ENCODE measurements around the gene FBLL1. TPM values are rescaled to one million over a fixed set of nuclear protein-coding genes. Genes with fewer than 3 reads are reported as not detected.

Gene FBLL1
- total and polyA plus RNA-seq, 2 donors (not counting 3 experiments of a cell fraction or from before 2014, with no cell fraction given), result 0.44 to 2.5 TPM

DNA sequence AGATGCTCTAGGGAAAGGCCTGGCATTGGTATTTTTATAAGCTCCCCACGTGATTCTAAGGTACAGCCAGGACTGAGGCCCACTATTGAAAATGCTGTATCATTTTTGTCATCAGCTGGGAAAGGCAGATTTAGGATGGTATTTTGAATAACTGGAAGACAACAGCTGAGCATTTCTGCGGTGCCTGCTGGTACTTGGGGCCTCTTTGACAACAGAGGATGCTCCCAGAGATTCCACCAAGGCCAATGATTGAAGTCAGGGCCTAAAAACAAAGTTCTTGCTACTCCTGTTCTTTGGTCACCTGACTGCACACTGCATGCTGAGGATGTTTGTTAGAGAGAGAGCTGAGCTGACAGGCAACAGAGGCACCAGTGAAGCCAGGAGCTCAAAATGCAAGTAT is 8.1 kb downstream of the FBLL1 start:
- dilution Hi-C loops (cut with MboI; ENCODE audit: extremely low pct_ligation_motif_present, low sequenced_read_pairs), result no loop called here
- H2AFZ ChIP-seq (ENCODE audit: low read depth, low read length), result no peak overlapping the region
- no peak for DNase-seq (ENCODE audit: low read depth, low spot score)
- no peaks in the 10 kb centered on the region for H3K36me3 ChIP-seq (ENCODE audit: control insufficient read depth in 2 of 2, extremely low read depth in 1 of 2, insufficient read depth in 2 of 2, low read length in 2 of 2)
- no TSS peak for BruUV-seq (replicated peaks)
- H4K20me1 ChIP-seq (replicated peaks; ENCODE audit: control insufficient read depth, extremely low read depth, insufficient read depth, low read length), result no peaks in the 10 kb centered on the region
- CTCF ChIA-PET, result no interaction called here
- no peaks in the 10 kb centered on the region for H3K9me3 ChIP-seq (replicated peaks; ENCODE audit: control insufficient read depth, insufficient read depth, low read length)
- H3K27ac ChIP-seq (ENCODE audit: insufficient read depth, low read depth, low read length), result no peak overlapping the region
- no peaks in the 10 kb centered on the region for H3K9me1 ChIP-seq (replicated peaks; ENCODE audit: control insufficient read depth, extremely low read depth, insufficient read depth, low read length)
- no peaks in the 10 kb centered on the region for H3K79me2 ChIP-seq (ENCODE audit: control insufficient read depth, insufficient read depth, low read length)
- H3K4me1 ChIP-seq (ENCODE audit: control insufficient read depth, extremely low read depth, insufficient read depth, low read length), result no peaks in the 10 kb centered on the region
- H3K4me3 ChIP-seq (replicated peaks in 1 of 3; ENCODE audit: insufficient read depth in 1 of 3, low read depth in 1 of 3, low read length in 3 of 3), result no peak overlapping the region
- no peak overlapping the region for H3K9ac ChIP-seq (replicated peaks; ENCODE audit: extremely low read depth, insufficient read depth, low read length)
- peaks cover 0 to 5% of the 10 kb centered on the region in 2 experiments for H3K27me3 ChIP-seq (ENCODE audit: control insufficient read depth in 2 of 2, insufficient read depth in 2 of 2, low read length in 2 of 2)
- intact Hi-C loops (cut with micrococcal nuclease), result no loop called here
- POLR2A ChIA-PET, result no interaction called here
- FAIRE-seq, result no peak
- H3K4me2 ChIP-seq (ENCODE audit: insufficient read depth, low read length), result no peak overlapping the region
- TF ChIP-seq, protein P1, sequence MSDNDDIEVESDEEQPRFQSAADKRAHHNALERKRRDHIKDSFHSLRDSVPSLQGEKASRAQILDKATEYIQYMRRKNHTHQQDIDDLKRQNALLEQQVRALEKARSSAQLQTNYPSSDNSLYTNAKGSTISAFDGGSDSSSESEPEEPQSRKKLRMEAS (IDR thresholded peaks at IDR 0.05; ENCODE audit: insufficient read depth, insufficient read length), result no peak
- TF ChIP-seq POLR2AphosphoS5 (IDR thresholded peaks at IDR 0.05; ENCODE audit: insufficient read depth, low read depth, low read length), result no peak
- no peak for TF ChIP-seq MYC (IDR thresholded peaks at IDR 0.05; ENCODE audit: low read depth, low read length)
- TF ChIP-seq EZH2 (IDR thresholded peaks at IDR 0.05; ENCODE audit: borderline replicate concordance, low read depth, low read length, severe bottlenecking), result no peak
- TF ChIP-seq POLR2A (IDR thresholded peaks at IDR 0.05; ENCODE audit: low read depth, low read length), result no peak
- TF ChIP-seq, protein P2, sequence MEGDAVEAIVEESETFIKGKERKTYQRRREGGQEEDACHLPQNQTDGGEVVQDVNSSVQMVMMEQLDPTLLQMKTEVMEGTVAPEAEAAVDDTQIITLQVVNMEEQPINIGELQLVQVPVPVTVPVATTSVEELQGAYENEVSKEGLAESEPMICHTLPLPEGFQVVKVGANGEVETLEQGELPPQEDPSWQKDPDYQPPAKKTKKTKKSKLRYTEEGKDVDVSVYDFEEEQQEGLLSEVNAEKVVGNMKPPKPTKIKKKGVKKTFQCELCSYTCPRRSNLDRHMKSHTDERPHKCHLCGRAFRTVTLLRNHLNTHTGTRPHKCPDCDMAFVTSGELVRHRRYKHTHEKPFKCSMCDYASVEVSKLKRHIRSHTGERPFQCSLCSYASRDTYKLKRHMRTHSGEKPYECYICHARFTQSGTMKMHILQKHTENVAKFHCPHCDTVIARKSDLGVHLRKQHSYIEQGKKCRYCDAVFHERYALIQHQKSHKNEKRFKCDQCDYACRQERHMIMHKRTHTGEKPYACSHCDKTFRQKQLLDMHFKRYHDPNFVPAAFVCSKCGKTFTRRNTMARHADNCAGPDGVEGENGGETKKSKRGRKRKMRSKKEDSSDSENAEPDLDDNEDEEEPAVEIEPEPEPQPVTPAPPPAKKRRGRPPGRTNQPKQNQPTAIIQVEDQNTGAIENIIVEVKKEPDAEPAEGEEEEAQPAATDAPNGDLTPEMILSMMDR (IDR thresholded peaks at IDR 0.05; ENCODE audit: extremely low read depth in 1 of 2, insufficient read depth in 1 of 2, low read depth in 1 of 2, low read length in 2 of 2), result no peak
- TF ChIP-seq FOS (IDR thresholded peaks at IDR 0.05; ENCODE audit: borderline replicate concordance, insufficient read depth, low read length), result no peak
- TF ChIP-seq JUN (IDR thresholded peaks at IDR 0.05; ENCODE audit: borderline replicate concordance, insufficient read depth, insufficient read length, low read depth), result no peak
- TF ChIP-seq GATA2 (IDR thresholded peaks at IDR 0.05; ENCODE audit: insufficient read depth, insufficient read length, low read depth, low read length), result no peak
